GM19468 (cell line): Measurements from ENCODE around the gene ADAM21.
"Not testable (repeated sequence)": the region's sequence is repeated elsewhere in the genome, so short reads cannot be mapped to it uniquely, and the experiment has no call there.

ENCODE experiments used
- ATAC-seq: cut with Tn5 transposase; IDR thresholded peaks from one replicate; pipeline ENCODE4 v1.9.1; 2021; ENCODE audit warnings: mild to moderate bottlenecking, moderate library complexity, moderate number of reproducible peaks; ENCODE audit not compliant: unreplicated experiment; ENCODE audit errors: extremely low read depth

ADAM21 gene

DNA sequence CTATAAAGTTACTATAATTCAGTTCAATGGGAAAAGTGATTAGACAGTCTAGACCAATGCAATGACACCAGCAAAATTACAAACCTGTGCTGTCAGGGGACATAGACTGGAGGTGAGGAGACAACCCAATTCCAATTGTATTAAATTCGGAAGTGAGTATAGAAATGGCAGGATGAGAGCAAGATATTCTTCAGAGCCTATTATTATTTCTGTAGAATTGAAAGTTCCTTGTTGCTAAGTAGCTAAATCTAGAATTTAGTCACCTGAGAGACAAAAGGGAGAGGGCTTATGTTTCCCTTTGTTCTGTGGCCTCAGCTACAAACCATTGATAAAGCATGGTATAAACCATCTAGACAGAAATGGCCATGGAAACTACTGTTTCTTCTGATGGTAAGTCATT is at the start of gene ADAM21:
Gene ADAM21, plus strand, starts transcription at position 301 of the 400 bp plus-strand sequence. CDS start 5,326 bp downstream, outside the sequence.
- no peak for ATAC-seq

DNA sequence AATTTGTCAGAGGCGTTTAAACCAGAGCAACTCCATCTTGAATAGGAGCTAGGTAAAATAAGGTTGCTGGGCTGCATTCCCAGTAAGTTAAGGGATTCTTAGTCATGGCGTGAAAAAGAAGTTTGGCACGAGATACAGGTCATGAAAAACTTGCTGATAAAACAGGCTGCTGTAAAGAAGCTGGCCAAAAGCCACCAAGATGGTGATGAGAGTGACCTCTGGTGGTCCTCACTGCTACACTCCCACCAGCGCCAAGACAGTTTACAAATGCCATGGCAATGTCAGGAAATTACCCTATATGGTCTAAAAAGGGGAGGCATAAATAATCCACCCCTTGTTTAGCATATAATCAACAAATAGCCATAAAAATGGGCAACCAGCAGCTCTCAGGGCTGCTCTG is 48.6 kb upstream of the ADAM21 start:
- ATAC-seq = not testable (repeated sequence)

DNA sequence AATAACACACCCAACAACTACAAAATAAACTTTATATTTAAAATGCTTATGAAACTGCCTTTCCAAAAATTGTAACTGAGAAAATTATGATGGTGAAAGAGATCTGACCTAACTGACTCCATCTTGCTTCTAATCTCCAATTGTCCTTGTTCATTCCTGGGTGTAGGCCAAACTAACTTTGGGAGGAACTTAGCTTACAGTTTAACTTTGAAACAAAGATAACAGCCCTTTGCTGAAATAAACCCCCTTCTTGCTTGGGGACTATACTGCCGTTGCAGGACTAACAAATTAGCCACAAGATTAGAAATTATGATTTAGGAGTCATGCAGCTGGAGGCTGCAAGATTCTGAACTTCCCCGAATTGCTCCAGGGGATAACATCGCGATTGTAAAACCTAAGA is 45.8 kb upstream of the ADAM21 start:
- ATAC-seq = not testable (repeated sequence)

DNA sequence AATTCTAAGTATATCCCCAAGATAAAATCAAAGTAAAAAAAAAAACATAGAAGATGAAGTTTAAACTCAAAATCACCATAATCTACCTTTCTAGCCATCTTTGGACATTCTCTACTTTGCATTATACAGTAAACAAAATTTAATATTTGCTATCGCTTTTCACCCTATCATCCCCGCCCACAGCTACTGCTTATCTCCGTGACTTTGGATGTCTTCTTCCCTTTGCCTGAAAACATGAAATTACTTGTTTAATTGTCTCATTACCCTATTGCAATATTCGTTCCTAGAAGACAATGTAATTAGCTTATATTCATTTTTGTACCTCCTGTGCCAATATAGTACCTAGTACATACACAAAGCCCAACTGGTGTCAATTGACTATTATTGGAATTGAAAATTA is 44.4 kb upstream of the ADAM21 start:
- no peak for ATAC-seq

DNA sequence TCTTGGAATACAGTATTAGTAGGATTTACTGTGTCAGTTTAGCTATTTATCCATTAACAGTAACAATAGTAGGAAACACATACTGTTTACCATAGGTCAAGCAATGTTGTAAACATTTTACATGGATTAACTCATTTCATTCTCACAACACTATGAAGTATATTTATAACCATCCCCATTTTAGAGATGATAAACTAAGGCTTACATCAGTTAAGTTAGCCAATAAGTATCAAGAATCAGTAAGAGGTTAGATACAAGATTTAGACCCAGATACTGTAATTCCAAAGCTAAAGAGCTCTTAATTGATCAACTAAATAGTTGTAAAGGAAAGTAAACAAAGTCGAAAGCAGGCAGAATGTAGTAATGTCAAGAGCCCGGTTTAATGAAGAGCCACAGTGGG is 36.2 kb upstream of the ADAM21 start:
- no peak for ATAC-seq

DNA sequence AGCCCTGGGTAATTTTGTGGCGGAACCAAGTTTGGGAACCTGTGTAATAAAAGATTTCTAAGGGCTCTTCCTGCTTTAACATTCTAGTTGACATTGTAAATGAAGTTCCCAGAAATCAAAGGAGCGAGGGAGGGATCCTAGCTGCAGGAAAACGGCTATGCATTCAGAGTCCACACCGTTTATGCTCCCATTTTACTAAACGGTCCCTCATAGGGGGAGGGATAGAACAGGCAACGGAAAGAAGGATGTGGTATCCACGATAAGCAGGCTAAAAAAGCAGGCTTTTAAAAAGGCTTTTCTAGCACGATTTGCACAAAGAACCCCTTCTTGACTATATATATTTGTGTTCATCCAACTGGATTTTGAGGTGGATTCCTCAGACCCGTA is 35.6 kb upstream of the ADAM21 start:
- no peak for ATAC-seq

DNA sequence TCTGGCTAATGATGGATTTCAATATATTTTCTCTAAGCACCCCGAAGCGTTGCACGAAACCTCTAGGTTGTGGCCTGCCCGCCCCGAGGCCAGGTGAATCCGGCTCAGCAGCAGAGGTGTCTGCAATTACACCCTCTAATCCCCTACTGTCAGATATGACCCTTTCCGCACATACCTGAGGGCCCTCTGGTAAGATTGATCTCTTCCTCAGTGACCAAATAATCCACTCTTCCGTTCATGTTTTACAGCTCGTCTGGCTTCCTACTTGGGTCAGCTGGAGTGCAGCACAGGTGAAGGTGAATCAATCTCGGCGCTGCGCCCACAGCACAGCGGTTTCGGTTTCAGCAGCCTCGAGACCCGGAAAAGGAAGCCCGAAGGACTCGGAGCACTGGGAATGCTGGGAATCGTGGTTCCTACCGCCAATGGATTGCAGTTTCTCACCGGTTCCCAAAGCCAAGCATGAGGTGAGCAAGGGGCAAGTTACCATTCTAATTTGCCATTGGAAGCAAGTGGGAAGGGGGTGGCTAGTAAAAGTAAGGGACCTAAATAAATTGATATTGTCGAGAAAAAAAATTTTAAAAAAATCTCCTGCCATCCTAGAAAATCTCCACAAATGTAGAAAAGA is 35.1 kb upstream of the ADAM21 start, which contains the start of gene SYNJ2BP:
Gene SYNJ2BP, minus strand, starts transcription at position 366 of the 625 bp plus-strand sequence. Its CDS starts 127 bp downstream, at position 239.
- ATAC-seq = no peak

DNA sequence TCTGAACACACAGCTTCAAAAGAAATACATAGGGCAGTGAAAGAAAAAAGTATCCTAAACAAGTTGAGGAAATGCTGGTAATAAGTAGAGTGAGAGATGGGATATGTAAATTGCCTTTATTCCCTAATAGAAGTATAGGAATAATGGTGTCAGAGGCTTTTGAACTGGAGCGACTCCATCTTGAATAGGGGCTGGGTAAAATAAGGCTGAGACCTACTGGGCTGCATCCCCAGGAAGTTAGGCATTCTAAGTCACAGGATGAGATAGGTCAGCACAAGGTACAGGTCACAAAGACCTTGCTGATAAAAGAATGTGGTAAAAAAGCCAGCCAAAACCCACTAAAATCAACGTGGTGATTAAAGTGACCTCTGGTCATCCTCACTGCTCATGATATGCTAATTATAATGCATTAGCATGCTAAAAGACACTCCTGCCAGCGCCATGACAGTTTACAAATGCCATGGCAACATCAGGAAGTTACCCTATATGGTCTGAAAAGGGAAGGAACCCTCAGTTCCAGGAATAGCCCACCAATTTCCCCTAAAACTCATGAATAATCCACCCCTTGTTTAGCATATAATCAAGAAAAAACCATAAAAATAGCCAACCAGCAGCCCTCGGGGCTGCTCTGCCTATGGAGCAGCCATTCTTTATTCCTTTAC is 32.6 kb upstream of the ADAM21 start:
- ATAC-seq = not testable (repeated sequence)

DNA sequence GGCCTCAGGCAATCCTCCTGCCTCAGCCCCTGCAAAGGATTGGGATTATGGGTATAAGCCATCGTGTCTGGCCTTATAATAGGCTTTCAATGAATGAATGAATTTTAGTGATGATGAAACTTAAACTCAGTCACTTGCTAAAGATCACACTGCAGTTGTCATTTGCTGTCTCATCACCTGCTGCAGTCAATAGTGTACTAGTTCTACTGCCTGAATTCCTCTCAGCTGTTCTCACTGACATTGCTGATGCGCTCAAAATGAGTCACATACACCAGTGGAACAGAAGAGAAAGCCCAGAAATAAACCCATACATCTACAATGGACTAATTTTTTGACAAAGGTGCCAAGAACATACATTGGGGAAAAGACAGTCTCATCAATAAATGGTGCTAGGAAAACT is 29.4 kb upstream of the ADAM21 start:
- no peak for ATAC-seq

DNA sequence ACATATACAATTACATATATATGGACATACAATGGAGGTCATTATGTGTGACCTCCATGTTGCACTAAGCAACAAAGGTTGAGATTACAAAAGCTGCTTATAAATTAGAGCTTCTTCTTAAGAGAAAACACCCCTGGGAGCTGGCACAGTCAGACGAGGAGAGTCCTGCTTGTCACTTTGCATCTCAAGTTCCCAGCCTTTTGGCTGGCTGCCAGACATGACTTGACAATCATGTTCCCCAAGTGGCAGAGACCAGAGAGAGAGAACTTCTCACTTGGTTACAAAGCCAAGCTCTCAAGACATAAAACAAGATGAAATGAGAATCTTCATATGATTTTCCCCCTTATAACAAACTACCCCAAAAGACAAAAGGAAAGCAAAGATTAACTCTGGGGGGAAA is 26.6 kb upstream of the ADAM21 start:
- no peak for ATAC-seq

DNA sequence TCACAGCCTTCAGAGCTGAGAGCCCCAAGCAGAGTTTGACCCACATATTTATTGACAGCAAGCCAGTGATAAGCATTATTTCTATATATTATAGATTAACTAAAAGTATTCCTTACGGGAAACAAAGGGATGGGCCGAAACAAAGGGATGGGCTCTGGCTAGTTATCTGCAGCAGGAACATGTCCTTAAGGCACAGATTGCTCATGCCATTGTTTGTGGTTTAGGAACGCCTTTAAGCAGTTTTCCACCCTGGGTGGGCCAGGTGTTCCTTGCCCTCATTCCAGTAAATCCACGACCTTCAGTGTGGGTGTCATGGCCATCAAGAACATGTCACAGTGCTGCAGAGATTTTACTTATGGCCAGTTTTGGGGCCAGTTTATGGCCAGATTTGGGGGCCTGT is 25.4 kb upstream of the ADAM21 start:
- ATAC-seq = not testable (repeated sequence)

DNA sequence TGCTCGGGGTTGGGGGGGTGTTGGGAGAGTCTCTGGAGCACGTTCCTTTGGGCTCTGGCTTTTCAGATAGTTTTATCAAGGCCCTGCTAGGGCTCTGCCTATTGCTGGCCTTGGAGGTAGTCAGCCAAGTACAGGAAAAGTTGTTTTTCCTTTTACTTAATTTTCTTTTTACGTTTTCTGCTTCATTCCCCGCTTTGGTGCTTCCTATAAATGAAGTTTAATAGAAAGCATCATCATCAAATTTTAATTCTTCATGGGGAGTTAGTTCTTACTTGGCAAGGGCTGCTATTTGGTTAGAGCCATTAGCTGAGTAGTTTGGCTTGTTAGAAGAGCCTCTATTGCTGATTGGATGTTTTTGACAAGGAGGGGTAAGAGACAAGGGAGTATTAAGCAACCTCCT is 15.1 kb upstream of the ADAM21 start:
- ATAC-seq = no peak

DNA sequence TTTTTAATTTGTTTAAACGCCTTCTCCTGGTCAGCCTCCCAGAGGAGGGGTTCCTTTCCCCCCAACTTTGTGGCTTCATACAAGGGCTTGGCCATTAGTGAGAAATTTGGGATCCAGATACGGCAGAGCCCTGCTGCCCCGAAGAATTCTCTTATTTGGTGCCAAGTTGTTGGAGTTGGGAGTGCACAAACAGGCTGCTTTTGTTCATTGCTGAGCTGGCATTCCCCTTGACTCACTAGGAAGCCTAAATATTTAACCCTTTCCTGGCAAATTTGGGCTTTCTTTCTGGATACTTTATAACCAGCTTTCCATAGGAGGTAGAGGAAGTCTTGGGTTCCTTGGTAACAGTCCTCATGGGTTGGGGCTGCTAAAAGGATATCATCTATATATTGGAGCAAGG is 10.3 kb upstream of the ADAM21 start:
- ATAC-seq = no peak

DNA sequence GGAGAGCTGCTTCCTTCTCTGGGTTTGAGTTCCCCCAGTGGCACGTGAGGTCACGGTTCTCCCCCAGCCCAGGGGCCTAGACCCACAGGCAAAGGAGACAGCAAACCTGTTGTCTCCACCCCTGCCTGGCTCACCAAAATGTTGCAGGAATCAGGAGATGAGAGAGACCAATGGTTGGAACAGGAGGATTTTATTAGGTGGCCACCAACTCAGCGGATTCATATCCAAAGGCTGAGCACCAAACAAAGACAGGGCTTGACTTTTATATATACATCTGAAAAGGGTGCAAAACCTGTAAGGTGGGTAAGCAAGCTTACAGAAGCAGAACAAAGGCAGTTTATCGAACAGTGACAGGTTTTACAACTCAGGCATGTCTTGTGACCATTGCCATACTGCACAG is 9.2 kb upstream of the ADAM21 start:
- no peak for ATAC-seq

DNA sequence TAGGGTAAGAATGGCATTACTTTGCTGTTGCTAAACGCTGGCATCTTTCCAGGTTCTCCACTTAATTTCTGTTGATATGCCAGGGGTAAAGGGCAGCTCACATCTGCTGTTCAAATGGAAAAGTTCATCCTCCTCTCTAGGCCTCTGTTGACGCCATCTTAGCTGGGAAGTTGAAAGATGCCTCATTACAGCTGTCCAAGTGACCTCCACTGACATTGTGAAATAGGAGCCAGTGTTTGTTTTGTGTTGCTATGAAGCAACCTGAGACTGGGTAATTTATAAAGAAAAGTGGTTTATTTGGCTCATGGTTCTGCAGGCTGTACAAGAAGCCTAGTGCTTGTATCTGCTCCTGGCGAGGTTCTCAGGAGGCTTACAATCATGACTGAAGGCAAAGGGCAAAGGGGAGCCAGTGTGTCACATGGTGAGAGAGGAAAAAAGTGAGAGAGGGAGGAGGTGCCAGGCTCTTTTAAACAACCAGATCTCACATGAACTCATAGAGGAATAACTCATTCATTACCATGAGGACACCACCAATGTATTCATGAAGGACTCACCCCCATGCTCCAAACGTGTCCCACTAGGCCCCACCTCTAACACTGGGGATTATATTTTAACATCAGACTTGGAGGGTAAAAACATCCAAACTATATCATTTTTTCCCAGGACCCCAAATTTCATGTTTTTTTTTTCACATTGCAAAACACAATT is 3.2 kb upstream of the ADAM21 start:
- no peak for ATAC-seq

DNA sequence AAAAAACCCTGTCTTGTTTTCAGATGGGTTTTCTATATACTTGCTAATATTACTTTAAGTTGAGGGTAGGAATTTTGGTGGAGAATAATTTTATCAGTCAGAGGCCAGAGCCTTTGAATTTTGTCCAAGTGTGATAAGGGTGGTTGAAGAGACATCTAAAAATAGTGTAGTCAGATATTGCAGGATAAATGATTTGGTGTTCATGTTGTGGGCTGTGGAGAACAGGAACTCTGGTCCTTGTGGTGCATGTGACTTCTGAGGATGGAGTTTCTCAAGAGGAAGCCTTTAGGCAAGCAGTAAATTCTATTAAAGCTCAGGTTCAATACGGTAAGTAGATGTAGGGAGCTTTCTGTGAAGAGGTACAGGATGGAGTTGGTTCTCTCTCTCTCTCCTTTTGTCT is 2.8 kb downstream of the ADAM21 start:
- ATAC-seq = no peak

DNA sequence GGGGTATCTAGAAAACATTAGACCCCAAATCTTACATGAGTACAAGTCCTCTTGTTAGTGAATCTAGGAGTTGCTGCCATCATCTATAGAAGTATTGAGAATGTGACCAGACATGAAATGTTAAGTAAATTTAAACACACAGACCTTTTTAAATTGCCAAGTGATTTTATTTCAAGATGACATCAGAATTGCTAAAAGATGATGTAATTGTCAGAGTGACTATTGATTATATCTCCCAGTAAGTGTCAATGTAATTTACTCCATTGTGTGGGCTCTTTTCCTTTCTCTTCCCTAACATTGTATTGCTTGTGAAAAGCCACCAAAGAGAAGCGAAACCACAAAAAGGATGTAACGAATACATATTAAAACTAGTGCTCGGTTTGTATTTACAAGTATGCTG is 16.8 kb downstream of the ADAM21 start:
- no peak for ATAC-seq

DNA sequence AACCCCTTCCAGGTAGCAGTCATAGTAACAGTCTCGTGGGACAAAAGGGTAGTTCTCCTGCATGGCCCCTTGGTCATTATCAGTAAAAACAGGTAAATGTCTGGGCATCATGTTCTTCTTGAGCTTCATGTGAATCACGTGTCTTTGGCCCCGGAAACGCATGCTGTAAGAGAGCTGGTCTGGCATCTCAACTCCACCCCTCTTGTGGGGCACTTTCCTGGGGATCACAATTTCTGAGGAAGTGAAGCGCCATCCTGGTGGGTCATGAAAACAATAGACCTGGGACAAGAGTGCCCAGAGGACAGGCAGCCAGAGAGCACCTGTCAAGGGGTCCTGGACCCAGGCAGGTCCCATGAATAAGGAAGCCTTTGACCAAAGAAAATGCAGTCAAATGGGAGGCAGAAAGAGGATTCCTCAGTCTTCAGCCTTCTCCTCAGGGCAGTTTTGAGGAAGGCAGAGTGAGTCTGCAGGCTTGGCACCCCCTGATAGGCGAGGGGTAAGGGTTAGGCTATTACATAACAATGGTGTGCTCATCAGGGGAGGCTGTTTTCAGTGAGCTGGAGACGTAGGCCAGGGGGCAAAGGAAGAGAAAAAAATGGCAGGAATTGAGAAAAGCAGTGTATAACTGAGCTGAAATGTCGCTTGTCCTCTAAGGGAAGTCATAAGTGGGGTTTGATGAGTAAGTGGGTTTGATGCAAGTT is 19.0 kb downstream of the ADAM21 start:
- ATAC-seq = not testable (repeated sequence)

DNA sequence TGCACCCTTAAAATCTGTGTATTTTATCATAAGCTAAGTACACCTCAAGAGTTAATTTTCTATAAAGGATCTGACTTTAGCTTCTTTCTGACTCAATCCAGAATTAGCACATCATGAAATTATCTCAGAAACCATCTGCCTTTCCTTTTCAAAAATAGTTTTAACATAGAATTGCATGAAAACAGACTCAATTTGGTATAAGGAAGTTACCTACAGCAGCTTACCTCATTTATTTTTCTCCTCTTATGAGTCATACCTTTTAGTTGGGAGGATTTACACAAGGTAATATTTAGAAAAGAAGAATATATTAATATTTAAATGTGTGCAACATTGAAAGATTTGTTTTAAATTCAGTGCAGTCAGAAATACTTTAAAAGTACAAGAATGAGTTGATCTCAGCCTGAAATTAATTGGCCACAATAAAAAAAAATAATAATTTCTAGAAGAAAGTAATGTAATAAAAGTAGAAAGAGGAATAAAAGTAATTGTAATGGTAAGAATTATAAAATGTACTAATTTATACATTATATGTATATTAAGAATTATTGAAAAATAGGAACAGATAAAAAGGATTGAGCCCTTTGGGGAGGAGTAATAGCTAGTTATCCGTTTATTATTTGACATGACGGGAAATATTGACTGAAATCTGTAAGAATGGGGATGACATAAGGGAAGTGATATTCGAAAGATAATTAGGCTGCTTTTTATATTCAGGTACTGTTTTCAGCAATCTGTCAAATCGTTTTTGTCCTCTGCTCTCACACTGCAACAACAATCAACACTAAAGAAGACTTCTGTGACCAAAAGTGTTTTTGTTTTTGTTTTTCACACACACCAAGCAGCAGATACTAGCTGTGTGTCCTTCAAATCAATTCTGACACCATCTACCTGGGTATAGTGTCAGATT is 20.5 kb downstream of the ADAM21 start:
- no peak for ATAC-seq

DNA sequence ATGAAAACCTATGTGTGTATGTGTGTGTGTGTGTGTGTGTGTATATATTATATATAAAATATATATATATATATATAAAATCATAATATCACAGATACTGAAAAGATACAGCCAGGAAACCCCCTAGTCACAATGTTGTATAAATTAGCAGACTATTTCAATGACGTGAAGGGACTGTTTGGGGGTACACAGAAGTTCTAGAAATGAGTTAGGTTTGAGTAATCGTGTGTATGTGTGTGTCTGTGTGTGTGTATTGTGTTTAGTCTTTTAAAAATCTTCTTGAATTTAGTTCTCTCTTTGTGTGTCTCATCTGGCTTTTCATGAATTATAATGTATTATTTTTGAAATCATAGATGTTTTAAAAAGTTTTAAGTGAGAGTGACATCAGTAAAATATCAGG is 21.9 kb downstream of the ADAM21 start:
- ATAC-seq = no peak
